A549 (cell line): ENCODE data around the gene MPRIP.

Source experiments
- CEBPB ChIP-seq, 2 experiments: fragments of >200 bp in 1 of 2; sonication (Bioruptor Twin) in 1 of 2; formaldehyde crosslinking in 1 of 2; IDR thresholded peaks; 2 replicates each; pipeline ENCODE4 v1.6.1; 2012 to 2016
- CTCF ChIP-seq: fragments of >200 bp; sonication (Bioruptor Twin); formaldehyde crosslinking; IDR thresholded peaks from 3 replicates; pipeline ENCODE4 v1.5.1; 2016
- MAFK ChIP-seq: fragments of 450-650 bp; IDR thresholded peaks from 2 replicates; pipeline ENCODE4 v1.6.1; 2014; ENCODE audit not compliant: partially characterized antibody
- MAX ChIP-seq: IDR thresholded peaks from 2 replicates; pipeline ENCODE4 v1.6.1; 2012
- MYC ChIP-seq: IDR thresholded peaks from 2 replicates; pipeline ENCODE4 v1.6.1; 2012; ENCODE audit warnings: mild to moderate bottlenecking, inconsistent platforms, low read length, improper control_type of control experiment, borderline replicate concordance
- POLR2A ChIP-seq: IDR thresholded peaks from 2 replicates; pipeline ENCODE4 v1.6.1; 2012; ENCODE audit warnings: mild to moderate bottlenecking, low read length
- POLR2AphosphoS2 ChIP-seq: conservative IDR thresholded peaks from 2 replicates; pipeline ENCODE4 v1.6.1; 2012; ENCODE audit warnings: low read length, improper control_type of control experiment, inconsistent platforms
- RCOR1 ChIP-seq: fragments of 150-350 bp; IDR thresholded peaks from 2 replicates; pipeline ENCODE4 v1.6.1; 2014; ENCODE audit warnings: antibody characterized with exemption, low read length, low read depth

GRCh38 chr17:17150448-17150800, 108.2 kb downstream of the MPRIP start:
- TF ChIP-seq MAFK = no peak
- TF ChIP-seq CTCF = no peak
- TF ChIP-seq POLR2A = no peak
- no peak for TF ChIP-seq MYC
- TF ChIP-seq POLR2AphosphoS2 = no peak
- no peak for TF ChIP-seq MAX
- TF ChIP-seq CEBPB (IDR thresholded peaks at IDR 0.05) = no peak
- no peak for TF ChIP-seq RCOR1
